Astrocyte of the spinal cord (primary cell): ENCODE data around the gene DDX41.

ENCODE experiments used
- DNase-seq: peaks from one replicate; pipeline ENCODE4 v3.0.0; 2011; ENCODE audit warnings: low read depth, low spot score
- H3K4me3 ChIP-seq: 2 replicates; pipeline ENCODE4 v1.5.1; 2011; ENCODE audit warnings: low read depth, mild to moderate bottlenecking, low read length, moderate library complexity
- CTCF ChIP-seq: IDR thresholded peaks from 2 replicates; pipeline ENCODE4 v1.5.1; 2012; ENCODE audit warnings: low read depth, mild to moderate bottlenecking, low read length, inconsistent platforms
- in situ Hi-C: cut with HindIII; loops from 2 replicates; pipeline ENCODE4 v1.10.0; 2017; ENCODE audit warnings: low sequenced_read_pairs

The DDX41 gene

GRCh38 chr5:177479774-177480173, 37.0 kb downstream of the DDX41 start:
- no peak overlapping the region for H3K4me3 ChIP-seq
- TF ChIP-seq CTCF = no peak
- peak; percentile 57 for DNase-seq
- in situ Hi-C loops = no loop called here

- in situ Hi-C loops = no loop called here
- H3K4me3 ChIP-seq = no peak overlapping the region
- no peak for TF ChIP-seq CTCF
- peak; percentile 39 for DNase-seq
Observed at GRCh38 chr5:177478711-177479646, 37.8 kb downstream of the DDX41 start.

GRCh38 chr5:177477701-177478477, 38.9 kb downstream of the DDX41 start:
- H3K4me3 ChIP-seq = no peak overlapping the region
- peak; percentile 31 for DNase-seq
- TF ChIP-seq CTCF = no peak
- in situ Hi-C loops = no loop called here

DNA sequence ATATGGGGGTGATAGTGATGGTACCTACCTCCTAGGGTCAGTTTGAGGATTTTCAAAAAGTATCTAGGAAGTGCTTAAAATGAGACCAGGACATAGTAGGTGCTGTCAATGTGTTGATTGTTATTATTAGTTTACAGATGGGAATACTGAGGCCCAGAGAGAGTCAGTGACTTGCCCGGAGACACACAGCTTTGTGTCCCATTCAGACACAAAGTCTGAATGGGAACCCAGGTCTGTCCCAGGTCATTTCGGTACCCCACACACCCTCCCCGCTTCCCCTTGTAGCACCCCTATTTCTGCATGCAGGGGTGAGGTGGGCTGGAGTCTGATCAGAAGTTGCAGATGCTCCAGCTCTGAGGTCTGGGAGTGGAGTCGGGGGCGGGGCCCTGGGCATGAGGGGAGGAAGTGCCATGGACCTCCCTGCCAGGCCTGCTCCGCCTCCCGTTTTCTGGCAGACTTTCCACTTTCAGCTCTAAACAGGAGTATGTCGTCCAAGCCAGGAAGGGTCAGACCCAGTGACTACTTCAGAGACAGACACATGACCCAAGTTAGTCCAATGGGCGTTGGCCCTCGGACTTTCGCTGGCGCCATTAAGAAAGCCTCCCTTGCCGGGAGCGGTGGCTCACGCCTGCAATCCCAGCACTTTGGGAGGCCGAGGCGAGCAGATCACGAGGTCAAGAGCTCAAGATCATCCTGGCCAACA, 40.1 kb downstream of the DDX41 start:
- in situ Hi-C loops = no loop called here
- TF ChIP-seq CTCF = no peak
- H3K4me3 ChIP-seq = no peak overlapping the region
- peak; percentile 56 for DNase-seq

- no peak for TF ChIP-seq CTCF
- DNase-seq = no peak
- in situ Hi-C loops = no loop called here
Observed at GRCh38 chr5:177475563-177476427, 41.0 kb downstream of the DDX41 start.

More at GRCh38 chr5:177475563-177476427, 41.0 kb downstream of the DDX41 start:
- H3K4me3 ChIP-seq = no peak overlapping the region
